Stomach (tissue), 9 donors: ENCODE measurements around the gene LLGL1. TPM values are rescaled to one million over a fixed set of nuclear protein-coding genes. Genes with fewer than 3 reads are reported as not detected.

Experiments used
- DNase-seq, 2 donors: peaks; one replicate each; pipeline versions ENCODE4 v3.0.0 to v3.0.0-alpha.2; 2013 to 2019
- H3K27ac ChIP-seq, 5 donors: fragments of 200-600 bp in 4 of 5; sonication (generic) in 4 of 5; one replicate each; pipeline ENCODE4 v1.5.1; 2013 to 2019; ENCODE audit warnings: mild to moderate bottlenecking in 1 of 5, moderate library complexity in 1 of 5
- H3K27me3 ChIP-seq, 3 donors: fragments of 200-600 bp; sonication (generic); one replicate each; pipeline ENCODE4 v1.5.1; 2017 to 2019; ENCODE audit warnings: mixed run types in 1 of 3
- H3K36me3 ChIP-seq, 4 donors: fragments of 200-600 bp; sonication (generic); 1 replicate in 3 of 4; 2 replicates in 1 of 4; pipeline ENCODE4 v1.5.1; 2016 to 2019
- H3K4me1 ChIP-seq, 4 donors: fragments of 200-600 bp; sonication (generic); one replicate each; pipeline ENCODE4 v1.5.1; 2016 to 2019
- H3K4me3 ChIP-seq, 4 donors: fragments of 200-600 bp; sonication (generic) in 3 of 4; one replicate each; pipeline ENCODE4 v1.5.1; 2016 to 2019; ENCODE audit warnings: mild to moderate bottlenecking in 1 of 4
- H3K9me3 ChIP-seq, 4 donors: fragments of 200-600 bp; sonication (generic); one replicate each; pipeline ENCODE4 v1.5.1; 2016 to 2019
- CTCF ChIP-seq, 7 experiments: fragments of 450-650 bp in 4 of 7; fragments of 200-600 bp in 3 of 7; sonication (generic) in 3 of 7; IDR thresholded peaks; one replicate each; pipeline ENCODE4 v1.5.1; 2016 to 2019; ENCODE audit warnings: antibody characterized with exemption in 7 of 7, control low read depth in 2 of 7, mild to moderate bottlenecking in 1 of 7
- EP300 ChIP-seq: sonication (generic); formaldehyde crosslinking; IDR thresholded peaks from one replicate; pipeline ENCODE4 v1.6.1; 2017; ENCODE audit warnings: antibody characterized with exemption
- POLR2A ChIP-seq, 4 donors: fragments of 450-650 bp; IDR thresholded peaks; one replicate each; pipeline ENCODE4 v1.6.1; 2016; ENCODE audit warnings: antibody characterized with exemption in 4 of 4, control low read depth in 2 of 4, mild to moderate bottlenecking in 1 of 4, moderate library complexity in 1 of 4
- POLR2AphosphoS5 ChIP-seq, 3 donors: sonication (generic); formaldehyde crosslinking; IDR thresholded peaks; one replicate each; pipeline ENCODE4 v1.6.1; 2016; ENCODE audit warnings: antibody characterized with exemption in 3 of 3
- WGBS, 5 donors: extraction: QIAGEN DNeasy Blood & Tissue Kit in 3 of 5; methylation state at CpG; one replicate each; pipeline versions ENCODE4 v1.1.5 to v1.1.7; 2013 to 2018; 5-methylcytosine and 5-hydroxymethylcytosine counted together
- intact Hi-C: fragments of 100-400 bp; cut with DNase I; formaldehyde crosslinking; loops from one replicate; pipeline ENCODE4 v1.15.1; 2023; ENCODE audit warnings: low total_unique reads
- polyA plus RNA-seq, 3 donors: library from polyadenylated mRNA; stranded (reverse); fragments of 200-250 nt; gene quantifications; one replicate each; pipeline ENCODE4 v1.2.3, GENCODE V29; 2013
- total RNA-seq, 5 donors: library from RNA; depleted of rRNA; stranded (reverse); fragments of >200 nt; gene quantifications; one replicate each; pipeline versions ENCODE4 v1.1.0 to v1.2.3, GENCODE V29; 2014 to 2016
- donor health status: healthy with polysubstance abuse.
- donor health status: Bipolar disorder and iron deficiency.
- donor health status: healthy.

The LLGL1 gene
- total and polyA plus RNA-seq, 8 donors: 5.2 to 19.7 (median 9.6) TPM

- Histone ChIP-seq H3K4me3 (no peak overlapping the region), H3K27ac (no peak overlapping the region), H3K4me1 (peaks cover 23 to 31% (median 29%) of the 10 kb centered on the region in 4 donors), H3K27me3 (no peaks in the 10 kb centered on the region), H3K36me3 (peaks cover 36 to 99% (median 96%) of the 10 kb centered on the region in 4 donors), H3K9me3 (no peaks in the 10 kb centered on the region)
- intact Hi-C loops: no loop called here
- WGBS, 5 donors: 83 to 92% (median 87%) methylated on average over 10 to 21 of the region's 21 CpGs
- TF ChIP-seq POLR2A (IDR thresholded peaks at IDR 0.05): no peak
- TF ChIP-seq POLR2AphosphoS5 (IDR thresholded peaks at IDR 0.05): no peak
- TF ChIP-seq CTCF (IDR thresholded peaks at IDR 0.05): no peak
- TF ChIP-seq EP300: no peak
- DNase-seq: no peak
Measured at GRCh38 chr17:18245038-18245776, 19.8 kb downstream of the LLGL1 start.

- H3K4me3 ChIP-seq: peak overlapping the region in 3 of 4 donors; percentile 11 to 39 (median 22)
- peaks cover 45 to 99% (median 96%) of the 10 kb centered on the region in 4 donors for H3K36me3 ChIP-seq
- peaks cover 23 to 38% (median 32%) of the 10 kb centered on the region in 4 donors for H3K4me1 ChIP-seq
- TF ChIP-seq POLR2A (IDR thresholded peaks at IDR 0.05) (no peak), POLR2AphosphoS5 (IDR thresholded peaks at IDR 0.05) (no peak), EP300 (no peak), CTCF (IDR thresholded peaks at IDR 0.05) (no peak)
- no peaks in the 10 kb centered on the region for H3K27me3 ChIP-seq
- H3K27ac ChIP-seq: peak overlapping the region in 3 of 5 donors; percentile 29 to 82 (median 81)
- 85 to 91% (median 89%) methylated on average over 13 to 24 of the region's 24 CpGs for WGBS, 5 donors
- H3K9me3 ChIP-seq: no peaks in the 10 kb centered on the region
- no peak for DNase-seq
- intact Hi-C loops: no loop called here
Measured at GRCh38 chr17:18246109-18246725, 20.8 kb downstream of the LLGL1 start.

- H3K27ac ChIP-seq: peak overlapping the region; percentile 59 to 89 (median 81)
- intact Hi-C loops: no loop called here
Measured at GRCh38 chr17:18246880-18247612, 21.6 kb downstream of the LLGL1 start.

More at GRCh38 chr17:18246880-18247612, 21.6 kb downstream of the LLGL1 start:
- 15 to 48% (median 28%) methylated on average over 32 to 46 of the region's 46 CpGs for WGBS, 5 donors
- DNase-seq: peak; percentile 94 to 95
- H3K4me1 ChIP-seq: peaks cover 23 to 38% (median 32%) of the 10 kb centered on the region in 4 donors
- H3K9me3 ChIP-seq: no peaks in the 10 kb centered on the region
- no peaks in the 10 kb centered on the region for H3K27me3 ChIP-seq
- H3K36me3 ChIP-seq: peaks cover 53 to 99% (median 97%) of the 10 kb centered on the region in 4 donors
- TF ChIP-seq CTCF (IDR thresholded peaks at IDR 0.05) (no peak), POLR2AphosphoS5 (IDR thresholded peaks at IDR 0.05) (peak in 1 of 3 donors; percentile 59), EP300 (no peak), POLR2A (IDR thresholded peaks at IDR 0.05) (no peak)
- peak overlapping the region; percentile 11 to 39 (median 18) for H3K4me3 ChIP-seq
